T-helper 9 cell (primary cell): ENCODE measurements around the gene SHC2.
"Not testable (repeated sequence)": the region's sequence is repeated elsewhere in the genome, so short reads cannot be mapped to it uniquely, and the experiment has no call there.

Source experiments
- DNase-seq: peaks from one replicate; pipeline ENCODE4 v3.0.0-alpha.2; 2020

SHC2 gene

DNA sequence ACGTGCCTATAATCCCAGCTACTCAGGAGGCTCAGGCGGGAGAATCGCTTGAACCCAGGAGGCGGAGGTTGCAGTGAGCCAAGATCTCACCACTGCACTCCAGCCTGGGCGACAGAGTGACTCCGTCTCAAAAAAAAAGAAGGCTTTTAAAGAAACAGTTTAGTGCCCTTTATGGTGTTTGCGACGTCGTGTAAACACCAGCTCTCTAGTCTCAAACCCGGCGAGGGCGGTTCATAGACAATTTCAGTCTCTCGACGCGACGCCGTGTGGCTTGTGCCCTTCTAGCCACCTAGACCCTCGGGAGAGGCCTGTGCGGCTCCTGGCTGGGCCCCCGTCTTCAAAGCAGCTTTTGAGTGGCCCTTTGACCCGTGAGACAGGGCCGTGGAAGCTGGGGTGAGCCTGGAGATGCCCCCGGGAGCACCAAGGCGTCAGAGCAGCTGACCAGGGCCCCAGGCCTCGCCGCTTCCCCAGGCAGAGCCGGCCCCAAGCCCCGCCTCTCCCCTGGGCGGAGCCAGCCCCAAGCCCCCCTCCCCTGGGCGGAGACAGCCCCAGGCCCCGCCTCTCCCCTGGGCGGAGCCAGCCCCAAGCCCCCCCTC, 30.4 kb upstream of the SHC2 start:
- DNase-seq = no peak

DNA sequence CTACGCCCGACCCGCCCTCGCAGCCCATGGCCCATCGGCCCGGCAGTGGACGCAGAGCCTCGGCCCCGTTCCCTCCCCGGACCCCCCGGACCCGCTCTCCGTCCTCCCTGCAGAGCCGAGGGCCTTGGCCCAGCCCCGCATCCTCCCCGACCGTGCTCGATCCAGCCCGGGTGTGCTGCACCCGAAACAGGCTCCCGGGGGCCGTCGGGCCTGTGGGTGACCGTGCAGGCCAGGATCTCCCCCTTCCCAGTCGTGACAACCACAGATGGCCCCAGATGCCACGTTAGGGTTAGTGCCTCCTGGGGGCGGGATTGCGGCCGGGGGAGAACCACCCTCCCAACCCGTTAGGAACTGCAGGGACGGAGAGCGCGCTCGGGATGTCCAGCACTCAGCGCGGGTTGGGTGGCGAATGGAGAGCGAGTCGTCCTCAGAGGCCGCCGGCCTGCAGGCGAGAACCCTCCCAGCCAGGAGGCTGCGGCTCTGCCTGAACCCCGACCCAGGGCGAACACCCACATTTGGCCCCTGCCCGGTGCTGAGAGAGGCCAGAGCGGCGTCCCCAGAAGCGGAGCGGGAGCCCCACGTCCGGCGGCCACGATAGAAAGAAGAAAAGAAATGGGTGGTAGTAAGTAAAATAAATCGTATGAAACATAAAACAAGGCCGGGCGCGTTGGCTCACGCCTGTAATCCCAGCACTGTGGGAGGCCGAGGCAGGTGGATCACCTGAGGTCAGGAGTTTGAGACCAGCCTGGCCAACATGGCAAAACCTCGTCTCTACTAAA, 28.8 kb upstream of the SHC2 start:
- DNase-seq = no peak

DNA sequence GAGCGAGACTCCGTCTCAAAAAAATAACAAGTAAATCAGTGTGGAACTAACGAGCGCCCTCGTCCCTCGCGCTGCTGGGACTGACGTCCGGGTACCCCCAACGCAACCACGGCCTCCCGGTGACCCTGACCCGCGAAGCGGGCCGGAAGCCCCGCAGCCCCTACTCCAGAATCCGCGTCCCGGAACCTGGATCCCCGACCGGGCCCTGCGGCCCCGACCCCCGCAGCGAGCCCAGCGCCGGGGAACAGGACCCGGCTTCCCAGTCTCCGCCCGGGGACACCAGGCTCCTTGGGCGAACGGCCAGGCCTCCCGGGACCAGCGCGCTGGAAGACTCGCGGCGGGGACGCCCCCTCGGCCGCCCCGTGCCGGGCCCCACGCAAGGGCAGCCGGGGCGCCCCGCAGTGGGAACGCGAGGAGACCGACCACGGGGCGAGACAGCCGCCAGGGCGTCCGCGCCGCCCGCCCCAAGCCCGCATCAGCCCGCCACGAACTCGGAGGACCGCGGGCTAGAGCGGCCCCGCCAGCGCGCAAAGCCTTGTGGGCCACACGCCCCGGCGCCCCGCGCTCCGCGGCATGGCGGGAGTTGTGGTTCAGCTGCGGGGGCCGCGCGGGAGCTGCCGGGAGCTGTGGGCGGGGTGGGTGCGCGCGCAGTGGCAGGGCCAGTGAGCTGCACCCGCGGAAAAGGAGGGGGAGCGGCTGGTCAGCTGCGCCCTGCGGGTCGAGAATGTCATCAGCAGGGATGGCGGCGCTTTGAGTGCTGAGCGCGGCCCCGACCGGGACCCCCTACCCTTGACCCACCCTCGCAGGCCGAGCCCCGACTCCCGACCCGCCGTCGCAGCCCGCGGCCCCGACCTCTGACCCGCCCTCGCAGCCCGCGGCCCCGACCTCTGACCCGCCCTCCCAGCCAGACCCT, 27.9 kb upstream of the SHC2 start:
- peak; percentile 90 for DNase-seq

DNA sequence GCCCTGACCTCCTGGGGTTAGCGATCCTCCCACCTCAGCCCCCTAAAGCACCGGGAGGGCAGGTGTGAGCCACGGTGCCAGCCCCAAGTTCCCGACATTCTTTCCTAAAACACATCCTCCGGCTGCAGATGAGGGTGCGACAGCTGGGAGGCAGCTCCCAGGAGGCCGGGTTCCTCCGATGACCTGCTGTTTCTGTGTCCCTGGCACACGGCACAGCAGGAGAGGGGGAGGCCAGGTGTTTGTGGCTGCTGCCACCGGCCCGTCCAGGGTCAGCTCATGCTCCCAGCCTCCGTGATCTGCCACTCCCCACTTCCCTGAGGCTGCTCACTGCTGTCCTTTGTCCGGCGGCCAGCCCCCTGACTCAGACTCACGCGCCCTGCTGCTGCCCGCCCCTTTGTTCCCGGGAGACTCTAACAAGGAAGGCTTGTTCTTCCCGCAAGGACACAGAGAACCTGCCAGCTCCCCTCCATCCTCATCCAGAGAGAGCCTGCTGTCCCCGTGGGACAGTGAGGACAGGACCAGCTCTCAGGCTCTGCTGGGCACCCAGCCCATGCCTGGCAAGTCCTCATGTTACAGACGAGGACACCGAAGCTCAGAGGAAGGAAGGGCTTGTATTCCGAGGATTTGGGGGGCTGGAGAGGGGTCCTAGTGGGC, 24.9 kb upstream of the SHC2 start:
- DNase-seq = no peak

DNA sequence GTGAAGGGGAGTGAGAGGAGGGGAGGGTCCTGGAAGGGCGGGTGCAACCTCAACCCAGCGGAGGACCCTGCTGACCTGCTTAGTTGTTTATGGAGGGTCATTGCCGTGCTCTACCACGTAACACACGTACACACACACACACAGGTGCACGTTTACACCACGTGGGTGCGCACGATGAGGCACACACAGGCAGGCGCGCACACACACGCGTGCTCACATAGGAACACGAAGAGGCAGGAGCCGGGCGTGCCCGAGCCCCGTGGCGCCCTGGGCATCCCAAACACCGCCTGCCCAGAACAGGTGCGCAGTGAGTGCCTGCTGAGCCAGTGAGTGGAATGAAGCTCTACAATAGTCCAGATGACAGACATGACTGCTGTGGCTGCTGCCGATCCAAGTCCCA, 24.2 kb upstream of the SHC2 start:
- DNase-seq = no peak

DNA sequence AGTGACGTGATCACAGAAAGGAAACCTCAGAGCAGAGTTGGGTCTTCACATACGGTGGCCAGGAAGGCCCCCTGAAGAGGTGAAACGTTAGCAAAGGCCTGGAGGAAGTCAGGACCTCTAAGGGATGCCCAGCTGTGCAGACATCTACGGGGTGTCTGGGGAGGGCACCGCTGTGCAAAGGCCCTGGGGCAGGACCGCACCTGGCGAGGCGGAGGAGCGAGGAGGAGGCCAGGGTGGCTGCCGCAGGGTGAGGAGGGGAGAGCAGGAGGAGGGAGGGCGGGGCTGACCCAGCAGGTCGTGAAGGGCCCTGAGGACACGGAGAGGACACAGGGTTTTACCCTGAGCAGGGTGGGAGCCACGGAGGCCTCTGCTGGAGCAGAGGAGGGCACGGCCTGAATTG, 23.7 kb upstream of the SHC2 start:
- no peak for DNase-seq

DNA sequence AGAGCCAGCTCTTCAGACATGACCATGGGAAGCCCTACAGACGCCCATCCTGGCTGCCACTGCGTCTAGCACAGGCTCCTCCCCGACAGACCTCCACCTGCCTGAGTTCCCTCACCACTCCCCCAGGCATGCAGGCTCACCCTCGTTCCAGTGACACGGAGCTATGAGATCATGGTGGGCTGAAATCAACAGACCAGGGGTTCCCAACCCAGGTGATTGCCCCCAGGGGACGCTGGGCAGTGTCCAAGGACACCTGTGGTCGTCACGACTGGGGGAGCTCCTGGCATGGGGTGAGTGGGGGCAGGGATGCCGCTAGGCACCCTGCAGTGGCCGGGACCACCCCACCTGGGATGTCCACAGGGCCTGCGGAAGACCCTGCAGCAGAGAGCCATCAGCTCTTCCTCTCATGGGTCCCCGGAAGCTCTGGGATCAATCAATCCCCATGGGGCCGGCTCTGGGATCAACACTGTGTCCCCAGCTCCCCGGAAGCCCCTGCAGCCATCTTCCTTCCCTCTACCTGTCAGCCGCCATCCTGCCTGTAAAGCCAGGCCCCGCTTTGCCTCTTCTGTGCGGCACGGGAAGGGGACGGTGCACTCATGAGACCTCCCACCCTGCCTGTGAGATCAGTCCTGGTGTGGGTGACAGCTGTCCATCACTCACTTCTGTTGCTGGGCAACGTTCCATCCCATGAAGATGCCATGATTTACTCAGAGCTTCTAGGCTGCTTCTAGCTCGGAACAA, 22.7 kb upstream of the SHC2 start:
- no peak for DNase-seq

DNA sequence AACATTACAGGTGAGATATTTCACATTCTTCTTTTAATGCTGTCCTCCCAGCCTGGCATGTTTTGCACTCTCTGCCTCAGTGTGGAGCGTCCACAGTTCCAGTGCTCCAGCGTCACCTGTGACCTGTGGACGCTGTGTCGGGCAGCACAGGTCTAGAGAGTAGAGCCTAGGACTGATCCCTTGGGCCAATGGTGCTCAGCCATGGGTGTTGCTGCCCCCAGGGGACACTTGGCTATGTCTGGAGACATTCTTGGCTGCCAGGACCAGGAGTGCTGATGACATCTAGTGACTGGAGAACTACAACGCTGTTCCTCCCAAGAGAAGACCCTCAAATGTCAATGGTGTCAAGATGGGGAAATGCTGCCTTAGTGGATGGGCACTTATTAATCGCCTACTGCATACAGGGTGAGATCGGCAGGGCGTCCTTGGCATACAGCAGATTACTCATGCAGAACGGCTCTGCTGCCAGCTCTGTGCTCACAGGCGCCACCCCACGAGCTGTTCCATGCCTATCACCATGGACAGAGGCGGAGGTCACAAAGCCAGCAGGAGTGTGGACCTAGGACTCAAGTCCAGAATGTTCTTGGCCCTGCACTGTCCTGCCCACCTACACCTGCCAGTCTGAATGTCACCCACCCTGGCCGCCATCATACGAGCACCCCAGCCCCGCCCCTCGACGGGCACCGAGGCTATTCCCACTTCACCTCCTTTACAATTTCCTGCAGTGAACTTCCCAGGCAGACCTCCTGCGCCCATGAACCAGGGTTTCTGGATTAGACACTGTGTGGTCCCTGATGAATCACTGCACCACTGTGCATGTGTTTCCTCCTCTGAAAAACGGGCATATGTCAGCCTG, 21.6 kb upstream of the SHC2 start:
- no peak for DNase-seq

DNA sequence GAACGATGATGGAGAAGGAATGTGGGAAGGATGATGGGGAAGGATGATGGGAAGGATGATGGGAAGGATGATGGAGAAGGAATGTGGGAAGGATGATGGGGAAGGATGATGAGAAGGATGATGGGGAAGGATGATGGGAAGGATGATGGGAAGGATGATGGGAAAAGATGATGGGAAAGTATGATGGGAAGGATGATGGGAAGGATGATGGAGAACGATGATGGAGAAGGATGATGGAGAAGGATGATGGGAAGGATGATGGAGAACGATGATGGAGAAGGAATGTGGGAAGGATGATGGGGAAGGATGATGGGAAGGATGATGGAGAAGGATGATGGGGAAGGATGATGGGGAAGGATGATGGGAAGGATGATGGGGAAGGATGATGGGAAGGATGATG, 20.3 kb upstream of the SHC2 start:
- DNase-seq = not testable (repeated sequence)

DNA sequence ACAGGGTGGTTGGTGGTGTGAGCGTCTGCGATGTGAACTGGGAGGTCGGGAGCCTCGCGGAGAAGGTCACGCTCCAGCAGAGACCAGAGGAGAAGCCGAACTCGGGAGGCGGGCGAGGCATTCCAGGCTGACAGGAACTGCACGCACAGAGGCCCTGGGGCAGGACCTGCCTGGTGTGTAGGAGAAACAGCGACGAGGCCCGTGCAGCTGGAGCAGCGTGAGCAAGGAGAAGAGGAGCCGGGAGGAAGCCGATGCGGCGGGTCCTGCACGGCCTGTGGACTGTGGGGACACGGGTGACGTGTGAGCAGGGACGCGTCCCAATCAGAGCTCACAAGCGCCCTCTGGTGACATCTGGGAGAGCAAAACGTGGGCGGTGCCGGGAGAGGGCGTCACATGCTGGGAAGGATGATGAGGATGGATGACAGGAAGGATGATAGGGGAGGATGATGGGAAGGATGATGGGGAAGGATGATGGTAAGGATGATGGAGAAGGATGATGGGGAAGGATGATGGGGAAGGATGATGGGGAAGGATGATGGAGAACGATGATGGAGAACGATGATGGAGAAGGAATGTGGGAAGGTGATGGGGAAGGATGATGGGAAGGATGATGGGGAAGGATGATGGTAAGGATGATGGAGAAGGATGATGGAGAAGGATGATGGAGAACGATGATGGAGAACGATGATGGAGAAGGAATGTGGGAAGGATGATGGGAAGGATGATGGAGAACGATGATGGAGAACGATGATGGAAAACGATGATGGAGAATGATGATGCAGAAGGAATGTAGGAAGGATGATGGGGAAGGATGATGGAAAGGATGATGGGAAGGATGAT, 19.4 kb upstream of the SHC2 start:
- DNase-seq = peak; percentile 40

DNA sequence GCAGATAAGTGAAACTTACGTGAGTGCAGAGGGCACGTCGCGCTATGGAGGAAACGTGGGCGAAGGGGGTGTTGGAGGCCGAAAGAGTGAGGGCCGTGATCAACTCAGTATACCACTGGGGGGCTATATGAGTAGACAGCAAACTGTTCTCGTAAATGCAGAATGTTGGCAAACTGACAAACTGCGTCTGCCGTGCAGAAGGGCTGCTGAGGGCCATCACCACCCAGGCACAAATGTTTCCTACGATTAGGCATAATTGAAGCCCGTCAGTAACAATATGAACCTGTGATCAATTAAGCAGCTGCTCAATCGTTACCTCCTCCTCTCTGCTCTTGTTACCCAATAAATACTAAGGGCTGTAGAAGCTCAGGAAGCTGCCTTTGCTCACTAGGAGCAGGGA, 18.1 kb upstream of the SHC2 start:
- DNase-seq = no peak

DNA sequence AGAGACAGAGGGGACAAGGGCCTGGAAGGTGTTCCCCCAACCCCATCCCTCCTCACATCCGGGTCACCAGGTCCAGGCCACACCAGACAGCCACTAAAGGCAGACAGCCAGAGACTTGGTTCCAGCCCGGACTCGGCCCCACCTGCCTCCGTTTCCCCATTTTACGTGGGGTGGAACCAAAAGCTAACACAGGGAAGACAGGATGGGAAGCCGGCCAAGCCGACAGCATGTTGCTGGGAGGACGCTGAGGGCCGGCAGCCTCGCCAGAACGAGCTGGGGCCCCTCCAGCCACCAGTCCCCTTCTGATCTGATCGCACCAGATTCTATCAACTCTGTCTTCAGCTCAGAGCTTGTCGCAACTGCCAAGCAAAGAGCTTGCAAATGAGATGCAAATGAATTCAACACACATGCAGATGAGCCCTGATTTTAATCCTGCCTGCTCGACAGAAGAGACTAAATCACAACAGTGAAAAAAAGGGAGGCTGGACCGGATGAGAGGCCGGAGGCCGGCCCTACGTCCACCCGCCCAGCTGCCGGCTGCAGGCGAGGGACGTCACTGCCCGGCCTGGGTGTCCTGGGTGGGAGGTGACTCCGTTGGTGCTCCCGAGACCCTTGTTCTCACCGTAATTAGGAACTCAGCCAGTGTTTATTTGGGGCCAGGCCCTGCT, 17.5 kb upstream of the SHC2 start:
- DNase-seq = no peak

DNA sequence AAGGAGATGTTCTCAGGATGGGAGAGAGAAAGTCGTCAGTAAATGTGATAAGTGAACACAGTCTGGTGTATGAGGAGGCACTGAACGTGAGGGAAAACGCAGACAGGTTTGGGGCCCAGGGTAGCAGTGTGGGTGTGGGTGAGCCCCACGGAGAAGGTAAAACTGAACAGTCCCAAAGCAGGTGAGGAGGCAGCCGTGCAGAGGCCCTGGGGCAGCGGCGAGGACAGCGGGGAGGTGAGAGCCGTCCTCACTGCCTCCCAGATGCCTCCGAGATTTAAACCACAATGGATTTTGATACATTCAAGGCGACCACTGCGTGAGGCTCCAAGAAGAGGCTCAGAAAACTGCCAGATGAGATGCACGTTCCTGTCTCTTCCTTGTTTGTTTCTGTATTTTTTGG, 14.5 kb upstream of the SHC2 start:
- DNase-seq = no peak

DNA sequence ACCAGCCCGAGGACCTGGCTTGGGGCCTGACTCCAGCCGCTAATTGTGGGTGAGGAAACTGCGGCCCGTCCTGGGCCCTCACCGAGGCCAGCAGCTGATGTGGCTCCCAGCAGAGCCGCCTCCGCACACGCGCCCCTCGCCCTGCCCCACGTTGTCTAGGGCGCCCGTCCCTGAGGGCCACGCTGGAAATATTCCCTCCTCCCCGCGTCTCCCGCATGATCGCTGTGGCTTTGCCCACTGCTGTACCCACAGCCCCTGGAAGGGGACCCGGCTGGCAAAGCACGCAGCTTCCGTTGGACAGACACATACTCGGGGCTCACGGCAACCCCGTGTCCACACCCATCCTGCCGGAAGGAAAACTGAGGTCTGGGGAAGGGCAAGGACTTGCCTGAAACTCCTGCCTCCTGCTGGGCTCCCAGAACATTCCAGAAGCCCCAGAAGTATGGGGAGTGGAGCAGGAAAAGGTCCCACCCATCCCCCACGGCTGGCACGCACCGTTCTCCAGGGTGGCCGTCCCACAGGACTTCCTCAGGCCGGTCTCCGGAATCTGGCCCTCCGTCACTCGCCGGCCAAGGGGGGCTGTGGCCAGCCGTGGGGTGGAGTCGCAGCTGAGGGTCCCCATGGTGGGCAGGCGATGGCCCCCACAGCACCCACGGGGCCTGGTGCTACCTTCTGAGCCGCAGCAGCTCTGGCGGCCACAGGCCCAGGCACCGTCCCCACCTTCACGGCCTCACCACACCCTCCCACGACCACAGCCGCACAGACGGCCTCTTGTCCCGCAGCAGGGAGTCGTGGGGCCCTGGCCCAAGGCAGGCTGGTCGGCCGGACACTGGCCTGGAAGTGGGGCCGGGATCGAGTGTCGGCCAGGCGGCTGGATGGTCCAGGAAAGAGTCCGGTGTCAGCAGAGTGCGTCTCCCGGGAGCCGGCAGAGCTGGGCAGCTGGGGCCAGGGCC, 13.6 kb upstream of the SHC2 start:
- no peak for DNase-seq

DNA sequence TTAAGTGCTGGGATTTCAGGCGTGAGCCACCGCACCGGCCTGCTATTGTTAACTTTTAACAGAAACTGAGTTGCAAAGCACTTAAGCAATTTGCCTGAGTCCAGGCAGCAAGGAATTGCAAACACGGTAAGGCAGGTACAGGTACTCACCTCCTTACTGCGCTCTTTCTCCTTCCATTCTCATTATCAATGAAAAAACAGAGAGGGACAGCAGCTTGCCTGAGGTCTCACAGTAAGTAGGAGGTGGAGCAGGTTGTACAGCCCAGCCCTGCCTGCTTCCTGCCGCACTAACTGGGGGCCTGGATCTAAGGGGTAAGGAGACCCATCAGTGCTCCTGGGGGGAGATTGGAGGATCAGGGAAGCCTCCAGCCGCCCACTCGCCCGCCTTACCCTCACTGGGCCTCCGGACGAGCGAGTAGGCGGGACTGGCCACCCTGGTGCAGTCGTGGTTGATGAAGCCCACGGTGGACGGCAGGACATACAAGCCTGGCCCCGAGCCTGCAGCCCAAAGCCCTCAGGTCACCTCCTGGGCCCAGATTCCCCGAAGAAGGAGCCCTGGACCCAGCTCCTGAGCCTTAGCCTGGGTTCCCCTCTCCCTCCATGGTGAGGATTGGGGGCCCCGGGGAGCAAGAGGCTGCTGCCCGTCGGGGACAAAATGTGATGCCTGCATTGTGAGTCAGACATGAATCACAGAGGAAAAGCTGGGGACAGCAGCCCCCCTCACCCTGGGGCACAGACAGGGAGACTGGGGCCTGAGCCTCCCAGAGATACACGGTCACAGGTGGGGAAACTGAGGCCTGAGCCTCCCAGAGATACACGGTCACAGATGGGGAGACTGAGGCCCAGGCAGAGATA, 11.4 kb upstream of the SHC2 start:
- DNase-seq = no peak

DNA sequence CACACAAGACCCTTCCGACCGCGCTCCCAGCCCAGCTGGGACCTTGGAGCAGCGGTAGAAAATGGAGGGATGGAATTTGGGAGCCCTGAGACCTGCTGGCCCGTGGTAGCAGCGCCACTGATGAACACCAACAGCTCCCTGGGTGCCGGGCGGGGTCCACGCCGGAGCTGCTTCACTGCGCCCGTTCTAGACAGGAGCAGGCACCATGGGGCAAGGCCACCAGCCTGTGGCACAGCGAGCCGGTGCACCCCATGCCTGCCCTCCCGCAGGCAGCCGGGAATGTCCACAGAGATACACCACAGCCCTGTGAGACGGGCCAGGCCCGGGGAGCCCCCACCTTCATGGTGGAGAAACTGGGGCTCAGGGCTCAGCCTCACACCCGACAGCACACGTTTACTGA, 9.9 kb upstream of the SHC2 start:
- no peak for DNase-seq

DNA sequence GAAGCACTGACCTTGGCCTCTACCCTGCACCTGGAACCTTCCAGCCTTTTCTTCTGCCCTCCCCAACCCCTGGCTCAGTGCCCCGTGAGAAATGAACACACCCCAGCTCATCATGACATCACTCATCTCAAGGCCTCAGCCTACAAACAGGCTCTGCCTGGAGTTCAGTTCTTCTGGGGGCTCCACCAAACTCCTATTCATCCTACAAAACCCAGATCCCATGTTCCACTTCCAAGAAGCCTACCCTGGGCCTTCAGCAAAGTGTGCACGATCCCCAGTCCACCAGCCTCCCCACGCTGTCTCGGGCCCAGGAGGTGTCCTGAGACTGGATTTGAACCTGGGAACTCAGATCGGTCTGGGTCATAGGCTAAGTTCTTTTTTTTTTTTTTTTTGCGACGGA, 9.0 kb upstream of the SHC2 start:
- no peak for DNase-seq
